MCF 10A (cell line): ENCODE data around the gene MAMLD1. TPM values are rescaled to one million over a fixed set of nuclear protein-coding genes. Genes with fewer than 3 reads are reported as not detected.

Experiments
- BruUV-seq: library from RNA; stranded (reverse); fragments of 400-500 nt; replicated peaks from 2 replicates; lab custom pipeline; 2021; lab: Mats Ljungman, UMichigan
- CTCF ChIA-PET: fragments of 300-600 bp; sonication (Branson Sonifier 250); formaldehyde crosslinking; extraction: SDS; loops from one replicate; lab custom pipeline; 2021; ENCODE audit warnings: antibody characterized with exemption, inconsistent platforms; lab: Yijun Ruan, JAX
- POLR2A ChIA-PET: fragments of 300-600, 350-650 bp; sonication (Branson Sonifier 250); formaldehyde crosslinking; extraction: SDS; loops from one replicate; lab custom pipeline; 2020; ENCODE audit warnings: antibody characterized with exemption, inconsistent platforms; lab: Yijun Ruan, JAX
- DNase-seq: peaks from one replicate; pipeline ENCODE4 v3.0.0-alpha.2; 2018; ENCODE audit not compliant: unreplicated experiment
- H3K27ac Mint-ChIP-seq: one replicate; pipeline ENCODE4 v1.8.0; 2022; ENCODE audit warnings: mild to moderate bottlenecking, low read depth, mixed read lengths; ENCODE audit not compliant: unreplicated experiment
- H3K27me3 Mint-ChIP-seq: one replicate; pipeline ENCODE4 v1.8.0; 2022; ENCODE audit warnings: mixed read lengths; ENCODE audit not compliant: insufficient read depth, unreplicated experiment
- H3K36me3 Mint-ChIP-seq: one replicate; pipeline ENCODE4 v1.8.0; 2022; ENCODE audit warnings: mild to moderate bottlenecking, moderate library complexity, mixed read lengths; ENCODE audit not compliant: insufficient read depth, unreplicated experiment
- H3K4me1 Mint-ChIP-seq: one replicate; pipeline ENCODE4 v1.8.0; 2022; ENCODE audit warnings: mixed read lengths; ENCODE audit not compliant: insufficient read depth, unreplicated experiment
- H3K4me3 Mint-ChIP-seq: one replicate; pipeline ENCODE4 v1.8.0; 2022; ENCODE audit warnings: mild to moderate bottlenecking, moderate library complexity, mixed read lengths; ENCODE audit not compliant: unreplicated experiment
- H3K9me3 Mint-ChIP-seq: one replicate; pipeline ENCODE4 v1.8.0; 2022; ENCODE audit warnings: mixed read lengths; ENCODE audit not compliant: unreplicated experiment
- CTCF ChIP-seq: fragments of 200-600 bp; IDR thresholded peaks from one replicate; pipeline ENCODE4 v1.8.0; 2022; ENCODE audit warnings: antibody characterized with exemption, mild to moderate bottlenecking; ENCODE audit not compliant: unreplicated experiment
- intact Hi-C: fragments of 100-400 bp; cut with micrococcal nuclease; formaldehyde crosslinking; loops from 2 replicates; pipeline ENCODE4 v1.14.1; 2022
- total RNA-seq: library from RNA; stranded (reverse); gene quantifications from 2 replicates; pipeline ENCODE4 v1.2.3, GENCODE V29; 2022

MAMLD1 gene
- total RNA-seq, 1 experiment from 2014 or later = 1.9 TPM

DNA sequence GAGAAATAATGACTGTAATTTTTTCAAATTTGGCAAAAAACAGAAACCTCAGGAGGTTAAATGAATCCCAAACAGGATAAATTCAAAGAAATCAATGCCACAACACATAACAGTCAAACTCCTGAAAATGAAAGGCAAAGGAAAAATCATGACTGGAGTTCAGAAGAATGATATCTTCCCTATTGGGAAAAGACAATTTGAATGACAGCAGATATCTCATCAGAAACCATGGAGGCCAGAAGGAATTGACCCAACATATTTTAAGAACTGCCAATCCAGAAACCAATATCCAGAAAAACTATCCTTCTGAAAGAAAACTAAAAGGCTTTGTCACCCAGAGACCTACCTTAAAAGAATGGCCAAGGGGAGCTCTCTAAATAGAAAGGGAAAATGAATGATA, 40.1 kb upstream of the MAMLD1 start:
- H3K27me3 Mint-ChIP-seq = no peaks in the 10 kb centered on the region
- BruUV-seq = no TSS peak
- no peak overlapping the region for H3K4me3 Mint-ChIP-seq
- intact Hi-C loops = no loop called here
- H3K36me3 Mint-ChIP-seq = no peaks in the 10 kb centered on the region
- peaks cover 5% of the 10 kb centered on the region for H3K4me1 Mint-ChIP-seq
- H3K27ac Mint-ChIP-seq = no peak overlapping the region
- no peaks in the 10 kb centered on the region for H3K9me3 Mint-ChIP-seq
- DNase-seq = no peak
- ChIA-PET CTCF (no interaction called here), POLR2A (interaction anchor here (0.7 kb wide), 1 partner anchor 270 kb away, joined by 3 read pairs; no protein-coding TSS in a partner anchor)
- TF ChIP-seq CTCF = no peak

GRCh38 chrX:150324035-150324728, 38.9 kb upstream of the MAMLD1 start:
- intact Hi-C loops = no loop called here

GRCh38 chrX:150324919-150325318, 38.2 kb upstream of the MAMLD1 start:
- Mint-ChIP-seq H3K4me3 (no peak overlapping the region), H3K27ac (no peak overlapping the region), H3K36me3 (no peaks in the 10 kb centered on the region), H3K4me1 (peaks cover 5% of the 10 kb centered on the region), H3K27me3 (no peaks in the 10 kb centered on the region), H3K9me3 (no peaks in the 10 kb centered on the region)
- intact Hi-C loops = no loop called here
- no TSS peak for BruUV-seq
- DNase-seq = no peak
- CTCF ChIA-PET = no interaction called here
- POLR2A ChIA-PET = no interaction called here
- TF ChIP-seq CTCF = no peak

More at GRCh38 chrX:150324035-150324728, 38.9 kb upstream of the MAMLD1 start:
- TF ChIP-seq CTCF = no peak
- no peaks in the 10 kb centered on the region for H3K27me3 Mint-ChIP-seq
- peaks cover 5% of the 10 kb centered on the region for H3K4me1 Mint-ChIP-seq
- CTCF ChIA-PET = no interaction called here
- H3K4me3 Mint-ChIP-seq = no peak overlapping the region
- H3K9me3 Mint-ChIP-seq = no peaks in the 10 kb centered on the region
- no TSS peak for BruUV-seq
- no peak overlapping the region for H3K27ac Mint-ChIP-seq
- no peaks in the 10 kb centered on the region for H3K36me3 Mint-ChIP-seq
- peak; percentile 73 for DNase-seq
- POLR2A ChIA-PET = no interaction called here

GRCh38 chrX:150326541-150327247, 36.4 kb upstream of the MAMLD1 start:
- H3K36me3 Mint-ChIP-seq = no peaks in the 10 kb centered on the region
- peaks cover 5% of the 10 kb centered on the region for H3K4me1 Mint-ChIP-seq
- H3K27ac Mint-ChIP-seq = no peak overlapping the region
- no peaks in the 10 kb centered on the region for H3K9me3 Mint-ChIP-seq
- no peak for DNase-seq
- TF ChIP-seq CTCF = no peak
- H3K27me3 Mint-ChIP-seq = no peaks in the 10 kb centered on the region
- BruUV-seq = no TSS peak
- intact Hi-C loops = no loop called here
- CTCF ChIA-PET = interaction anchor here (0.7 kb wide), 1 partner anchor 88 kb away, joined by 5 read pairs; no protein-coding TSS in a partner anchor
- no peak overlapping the region for H3K4me3 Mint-ChIP-seq
- POLR2A ChIA-PET = no interaction called here
